ENCODE measurements around the gene SLC51A.

DNA sequence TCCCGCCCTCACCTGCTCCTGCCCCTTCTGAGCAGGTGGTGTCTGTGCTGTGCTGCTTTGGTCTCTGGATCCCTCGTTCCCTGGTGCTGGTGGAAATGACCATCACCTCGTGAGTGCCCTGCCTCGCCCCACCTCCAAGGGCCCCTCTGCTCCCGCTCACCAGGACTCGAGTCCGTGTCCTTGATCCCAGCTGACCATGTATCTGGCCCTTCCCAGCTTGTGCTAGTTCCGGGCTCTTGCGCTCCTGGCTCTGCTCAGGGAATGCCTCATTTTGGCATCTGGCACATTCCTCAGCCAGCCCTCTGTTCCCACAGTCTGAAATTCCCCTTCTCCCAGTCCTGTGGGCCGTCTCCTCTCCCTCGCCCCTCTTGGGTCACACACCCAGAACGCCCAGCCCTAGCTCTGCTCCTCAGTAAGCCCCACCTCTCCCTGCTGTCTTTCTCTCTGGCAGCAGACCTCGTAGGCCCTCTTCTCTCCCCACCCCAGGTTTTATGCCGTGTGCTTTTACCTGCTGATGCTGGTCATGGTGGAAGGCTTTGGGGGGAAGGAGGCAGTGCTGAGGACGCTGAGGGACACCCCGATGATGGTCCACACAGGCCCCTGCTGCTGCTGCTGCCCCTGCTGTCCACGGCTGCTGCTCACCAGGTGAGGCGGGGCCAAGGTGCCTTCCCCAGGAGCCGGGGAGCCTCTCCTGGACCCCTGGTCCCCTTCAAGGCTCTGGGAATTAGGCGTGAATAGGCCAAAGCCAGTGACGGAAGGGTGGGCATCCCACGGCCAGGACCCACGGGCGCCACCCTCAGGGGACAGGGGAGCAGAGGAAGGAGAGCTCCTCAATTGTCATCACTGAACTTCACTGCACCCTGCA is 11.5 kb downstream of the SLC51A start:
- TF ChIP-seq EZH2 (IDR thresholded peaks at IDR 0.05; ENCODE audit: insufficient read depth, poor library complexity, severe bottlenecking) (no peak), EZH2phosphoT487 (IDR thresholded peaks at IDR 0.05; ENCODE audit: insufficient read depth, low read depth) (no peak)

Measured in GM23248 (cell line).